ENCODE measurements around the gene SPEG. TPM values are rescaled to one million over a fixed set of nuclear protein-coding genes. Genes with fewer than 3 reads are reported as not detected.

Gene SPEG
- polyA plus RNA-seq, 2 of the 4 experiments (the other 2 are of a cell fraction): 2.3 to 11.5 TPM

DNA sequence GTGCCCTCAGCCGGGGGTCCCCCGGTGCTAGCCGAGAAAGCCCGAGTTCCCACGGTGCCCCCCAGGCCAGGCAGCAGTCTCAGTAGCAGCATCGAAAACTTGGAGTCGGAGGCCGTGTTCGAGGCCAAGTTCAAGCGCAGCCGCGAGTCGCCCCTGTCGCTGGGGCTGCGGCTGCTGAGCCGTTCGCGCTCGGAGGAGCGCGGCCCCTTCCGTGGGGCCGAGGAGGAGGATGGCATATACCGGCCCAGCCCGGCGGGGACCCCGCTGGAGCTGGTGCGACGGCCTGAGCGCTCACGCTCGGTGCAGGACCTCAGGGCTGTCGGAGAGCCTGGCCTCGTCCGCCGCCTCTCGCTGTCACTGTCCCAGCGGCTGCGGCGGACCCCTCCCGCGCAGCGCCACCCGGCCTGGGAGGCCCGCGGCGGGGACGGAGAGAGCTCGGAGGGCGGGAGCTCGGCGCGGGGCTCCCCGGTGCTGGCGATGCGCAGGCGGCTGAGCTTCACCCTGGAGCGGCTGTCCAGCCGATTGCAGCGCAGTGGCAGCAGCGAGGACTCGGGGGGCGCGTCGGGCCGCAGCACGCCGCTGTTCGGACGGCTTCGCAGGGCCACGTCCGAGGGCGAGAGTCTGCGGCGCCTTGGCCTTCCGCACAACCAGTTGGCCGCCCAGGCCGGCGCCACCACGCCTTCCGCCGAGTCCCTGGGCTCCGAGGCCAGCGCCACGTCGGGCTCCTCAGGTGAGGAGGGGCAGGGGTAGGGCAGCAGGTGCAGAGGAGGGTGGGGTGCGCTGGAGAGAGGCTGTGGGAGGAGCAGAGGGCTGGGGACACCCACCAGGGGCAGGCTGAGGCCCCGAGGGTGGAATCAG is 49.9 kb downstream of the SPEG start (continued):
- TF ChIP-seq, protein P1, sequence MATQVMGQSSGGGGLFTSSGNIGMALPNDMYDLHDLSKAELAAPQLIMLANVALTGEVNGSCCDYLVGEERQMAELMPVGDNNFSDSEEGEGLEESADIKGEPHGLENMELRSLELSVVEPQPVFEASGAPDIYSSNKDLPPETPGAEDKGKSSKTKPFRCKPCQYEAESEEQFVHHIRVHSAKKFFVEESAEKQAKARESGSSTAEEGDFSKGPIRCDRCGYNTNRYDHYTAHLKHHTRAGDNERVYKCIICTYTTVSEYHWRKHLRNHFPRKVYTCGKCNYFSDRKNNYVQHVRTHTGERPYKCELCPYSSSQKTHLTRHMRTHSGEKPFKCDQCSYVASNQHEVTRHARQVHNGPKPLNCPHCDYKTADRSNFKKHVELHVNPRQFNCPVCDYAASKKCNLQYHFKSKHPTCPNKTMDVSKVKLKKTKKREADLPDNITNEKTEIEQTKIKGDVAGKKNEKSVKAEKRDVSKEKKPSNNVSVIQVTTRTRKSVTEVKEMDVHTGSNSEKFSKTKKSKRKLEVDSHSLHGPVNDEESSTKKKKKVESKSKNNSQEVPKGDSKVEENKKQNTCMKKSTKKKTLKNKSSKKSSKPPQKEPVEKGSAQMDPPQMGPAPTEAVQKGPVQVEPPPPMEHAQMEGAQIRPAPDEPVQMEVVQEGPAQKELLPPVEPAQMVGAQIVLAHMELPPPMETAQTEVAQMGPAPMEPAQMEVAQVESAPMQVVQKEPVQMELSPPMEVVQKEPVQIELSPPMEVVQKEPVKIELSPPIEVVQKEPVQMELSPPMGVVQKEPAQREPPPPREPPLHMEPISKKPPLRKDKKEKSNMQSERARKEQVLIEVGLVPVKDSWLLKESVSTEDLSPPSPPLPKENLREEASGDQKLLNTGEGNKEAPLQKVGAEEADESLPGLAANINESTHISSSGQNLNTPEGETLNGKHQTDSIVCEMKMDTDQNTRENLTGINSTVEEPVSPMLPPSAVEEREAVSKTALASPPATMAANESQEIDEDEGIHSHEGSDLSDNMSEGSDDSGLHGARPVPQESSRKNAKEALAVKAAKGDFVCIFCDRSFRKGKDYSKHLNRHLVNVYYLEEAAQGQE (IDR thresholded peaks at IDR 0.05): no peak
- TF ChIP-seq TFCP2L1 (CRISPR knock-in tag; IDR thresholded peaks at IDR 0.05): no peak
- no peak for TF ChIP-seq EHF (CRISPR knock-in tag; IDR thresholded peaks at IDR 0.05)
- TF ChIP-seq HEYL (CRISPR knock-in tag; IDR thresholded peaks at IDR 0.05): no peak
- TF ChIP-seq HOXB13 (CRISPR knock-in tag; IDR thresholded peaks at IDR 0.05; ENCODE audit: low read depth): no peak
- TF ChIP-seq, protein P2, sequence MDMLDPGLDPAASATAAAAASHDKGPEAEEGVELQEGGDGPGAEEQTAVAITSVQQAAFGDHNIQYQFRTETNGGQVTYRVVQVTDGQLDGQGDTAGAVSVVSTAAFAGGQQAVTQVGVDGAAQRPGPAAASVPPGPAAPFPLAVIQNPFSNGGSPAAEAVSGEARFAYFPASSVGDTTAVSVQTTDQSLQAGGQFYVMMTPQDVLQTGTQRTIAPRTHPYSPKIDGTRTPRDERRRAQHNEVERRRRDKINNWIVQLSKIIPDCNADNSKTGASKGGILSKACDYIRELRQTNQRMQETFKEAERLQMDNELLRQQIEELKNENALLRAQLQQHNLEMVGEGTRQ (IDR thresholded peaks at IDR 0.05): no peak
- no peak for TF ChIP-seq RARB (CRISPR knock-in tag; IDR thresholded peaks at IDR 0.05)
- TF ChIP-seq RAD21 (conservative IDR thresholded peaks at IDR 0.05 in 1 of 2, IDR thresholded peaks at IDR 0.05 in 1 of 2): no peak

DNA sequence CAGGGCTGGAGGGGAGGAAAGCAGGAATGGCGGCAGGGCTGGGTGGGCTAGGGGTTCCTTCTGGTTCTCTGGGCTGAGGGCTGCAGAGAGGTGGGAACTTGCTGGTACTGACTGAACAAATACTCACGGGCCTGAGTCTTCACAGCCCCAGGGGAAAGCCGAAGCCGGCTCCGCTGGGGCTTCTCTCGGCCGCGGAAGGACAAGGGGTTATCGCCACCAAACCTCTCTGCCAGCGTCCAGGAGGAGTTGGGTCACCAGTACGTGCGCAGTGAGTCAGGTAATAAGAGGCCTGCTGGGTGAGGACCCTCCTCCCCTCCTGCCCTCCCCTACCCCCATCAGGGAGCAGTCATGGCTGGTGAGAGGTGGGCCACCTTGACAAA is 50.5 kb downstream of the SPEG start:
- no peak overlapping the region for H3K4me2 ChIP-seq
- no peak overlapping the region for H3K27ac ChIP-seq
- H3K4me1 ChIP-seq: no peaks in the 10 kb centered on the region
- WGBS (ENCODE audit: missing lambda C conversion rate): 94% methylated on average over 10 of the region's 12 CpGs
- ChIA-PET POLR2A (no interaction called here), CTCF (interaction anchor here (79.1 to 89.4 kb wide), 2 partner anchors 15 to 21 kb away, joined by 3291 read pairs; partner anchors contain the start of genes ASIC4, CHPF, GMPPA and SPEG)
- ATAC-seq (no peak), DNase-seq (ENCODE audit: low read depth in 1 of 2, low spot score in 1 of 2) (no peak), FAIRE-seq (no peak)
- no peaks in the 10 kb centered on the region for H3K9me3 ChIP-seq
- TF ChIP-seq HEYL (CRISPR knock-in tag; IDR thresholded peaks at IDR 0.05): no peak
- TF ChIP-seq, protein P3, sequence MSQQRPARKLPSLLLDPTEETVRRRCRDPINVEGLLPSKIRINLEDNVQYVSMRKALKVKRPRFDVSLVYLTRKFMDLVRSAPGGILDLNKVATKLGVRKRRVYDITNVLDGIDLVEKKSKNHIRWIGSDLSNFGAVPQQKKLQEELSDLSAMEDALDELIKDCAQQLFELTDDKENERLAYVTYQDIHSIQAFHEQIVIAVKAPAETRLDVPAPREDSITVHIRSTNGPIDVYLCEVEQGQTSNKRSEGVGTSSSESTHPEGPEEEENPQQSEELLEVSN (IDR thresholded peaks at IDR 0.05; ENCODE audit: borderline replicate concordance, low read depth): no peak
- TF ChIP-seq RAD21 (conservative IDR thresholded peaks at IDR 0.05 in 1 of 2, IDR thresholded peaks at IDR 0.05 in 1 of 2): no peak
- no peak for TF ChIP-seq CBX2 (IDR thresholded peaks at IDR 0.05; ENCODE audit: borderline replicate concordance, low read depth)
- TF ChIP-seq MAZ (IDR thresholded peaks at IDR 0.05; ENCODE audit: borderline replicate concordance, low read depth, low read length): no peak
- TF ChIP-seq, protein P4, sequence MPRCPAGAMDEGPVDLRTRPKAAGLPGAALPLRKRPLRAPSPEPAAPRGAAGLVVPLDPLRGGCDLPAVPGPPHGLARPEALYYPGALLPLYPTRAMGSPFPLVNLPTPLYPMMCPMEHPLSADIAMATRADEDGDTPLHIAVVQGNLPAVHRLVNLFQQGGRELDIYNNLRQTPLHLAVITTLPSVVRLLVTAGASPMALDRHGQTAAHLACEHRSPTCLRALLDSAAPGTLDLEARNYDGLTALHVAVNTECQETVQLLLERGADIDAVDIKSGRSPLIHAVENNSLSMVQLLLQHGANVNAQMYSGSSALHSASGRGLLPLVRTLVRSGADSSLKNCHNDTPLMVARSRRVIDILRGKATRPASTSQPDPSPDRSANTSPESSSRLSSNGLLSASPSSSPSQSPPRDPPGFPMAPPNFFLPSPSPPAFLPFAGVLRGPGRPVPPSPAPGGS (IDR thresholded peaks at IDR 0.05): no peak
- TF ChIP-seq, protein P5, sequence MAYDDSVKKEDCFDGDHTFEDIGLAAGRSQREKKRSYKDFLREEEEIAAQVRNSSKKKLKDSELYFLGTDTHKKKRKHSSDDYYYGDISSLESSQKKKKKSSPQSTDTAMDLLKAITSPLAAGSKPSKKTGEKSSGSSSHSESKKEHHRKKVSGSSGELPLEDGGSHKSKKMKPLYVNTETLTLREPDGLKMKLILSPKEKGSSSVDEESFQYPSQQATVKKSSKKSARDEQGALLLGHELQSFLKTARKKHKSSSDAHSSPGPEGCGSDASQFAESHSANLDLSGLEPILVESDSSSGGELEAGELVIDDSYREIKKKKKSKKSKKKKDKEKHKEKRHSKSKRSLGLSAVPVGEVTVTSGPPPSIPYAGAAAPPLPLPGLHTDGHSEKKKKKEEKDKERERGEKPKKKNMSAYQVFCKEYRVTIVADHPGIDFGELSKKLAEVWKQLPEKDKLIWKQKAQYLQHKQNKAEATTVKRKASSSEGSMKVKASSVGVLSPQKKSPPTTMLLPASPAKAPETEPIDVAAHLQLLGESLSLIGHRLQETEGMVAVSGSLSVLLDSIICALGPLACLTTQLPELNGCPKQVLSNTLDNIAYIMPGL (CRISPR knock-in tag; IDR thresholded peaks at IDR 0.05; ENCODE audit: borderline replicate concordance): no peak
- no peak for TF ChIP-seq FOSL2 (IDR thresholded peaks at IDR 0.05)
- no peak for TF ChIP-seq FOSL2 (CRISPR knock-in tag; IDR thresholded peaks at IDR 0.05)
- TF ChIP-seq, protein P1 (IDR thresholded peaks at IDR 0.05): no peak
- TF ChIP-seq EHF (CRISPR knock-in tag; IDR thresholded peaks at IDR 0.05): no peak
- TF ChIP-seq EP300 (IDR thresholded peaks at IDR 0.05): no peak
- TF ChIP-seq MAFK (IDR thresholded peaks at IDR 0.05; ENCODE audit: partially characterized antibody): no peak
- TF ChIP-seq CBX8 (IDR thresholded peaks at IDR 0.05): no peak
- TF ChIP-seq, protein P6, sequence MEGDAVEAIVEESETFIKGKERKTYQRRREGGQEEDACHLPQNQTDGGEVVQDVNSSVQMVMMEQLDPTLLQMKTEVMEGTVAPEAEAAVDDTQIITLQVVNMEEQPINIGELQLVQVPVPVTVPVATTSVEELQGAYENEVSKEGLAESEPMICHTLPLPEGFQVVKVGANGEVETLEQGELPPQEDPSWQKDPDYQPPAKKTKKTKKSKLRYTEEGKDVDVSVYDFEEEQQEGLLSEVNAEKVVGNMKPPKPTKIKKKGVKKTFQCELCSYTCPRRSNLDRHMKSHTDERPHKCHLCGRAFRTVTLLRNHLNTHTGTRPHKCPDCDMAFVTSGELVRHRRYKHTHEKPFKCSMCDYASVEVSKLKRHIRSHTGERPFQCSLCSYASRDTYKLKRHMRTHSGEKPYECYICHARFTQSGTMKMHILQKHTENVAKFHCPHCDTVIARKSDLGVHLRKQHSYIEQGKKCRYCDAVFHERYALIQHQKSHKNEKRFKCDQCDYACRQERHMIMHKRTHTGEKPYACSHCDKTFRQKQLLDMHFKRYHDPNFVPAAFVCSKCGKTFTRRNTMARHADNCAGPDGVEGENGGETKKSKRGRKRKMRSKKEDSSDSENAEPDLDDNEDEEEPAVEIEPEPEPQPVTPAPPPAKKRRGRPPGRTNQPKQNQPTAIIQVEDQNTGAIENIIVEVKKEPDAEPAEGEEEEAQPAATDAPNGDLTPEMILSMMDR (IDR thresholded peaks at IDR 0.05): no peak
- TF ChIP-seq NFE2L2 (conservative IDR thresholded peaks at IDR 0.05; ENCODE audit: low read length): no peak
- no peak for TF ChIP-seq RARB (CRISPR knock-in tag; IDR thresholded peaks at IDR 0.05)
- no peak overlapping the region for H3K4me3 ChIP-seq

All from A549 (cell line).